Loucy (cell line): ENCODE measurements around the gene KLK3.

Experiments
- EZH2phosphoT487 ChIP-seq: fragments of 200-600 bp; IDR thresholded peaks from 2 replicates; pipeline ENCODE4 v1.6.1; 2018; ENCODE audit warnings: antibody characterized with exemption, mild to moderate bottlenecking, moderate library complexity, borderline replicate concordance
- TF ChIP-seq, protein P1 (sequence below): fragments of 200-600 bp; sonication (generic); conservative IDR thresholded peaks from 2 replicates; pipeline ENCODE4 v1.5.1; 2014; ENCODE audit warnings: mild to moderate bottlenecking, antibody characterized with exemption, low read length

- TF ChIP-seq, protein P1, sequence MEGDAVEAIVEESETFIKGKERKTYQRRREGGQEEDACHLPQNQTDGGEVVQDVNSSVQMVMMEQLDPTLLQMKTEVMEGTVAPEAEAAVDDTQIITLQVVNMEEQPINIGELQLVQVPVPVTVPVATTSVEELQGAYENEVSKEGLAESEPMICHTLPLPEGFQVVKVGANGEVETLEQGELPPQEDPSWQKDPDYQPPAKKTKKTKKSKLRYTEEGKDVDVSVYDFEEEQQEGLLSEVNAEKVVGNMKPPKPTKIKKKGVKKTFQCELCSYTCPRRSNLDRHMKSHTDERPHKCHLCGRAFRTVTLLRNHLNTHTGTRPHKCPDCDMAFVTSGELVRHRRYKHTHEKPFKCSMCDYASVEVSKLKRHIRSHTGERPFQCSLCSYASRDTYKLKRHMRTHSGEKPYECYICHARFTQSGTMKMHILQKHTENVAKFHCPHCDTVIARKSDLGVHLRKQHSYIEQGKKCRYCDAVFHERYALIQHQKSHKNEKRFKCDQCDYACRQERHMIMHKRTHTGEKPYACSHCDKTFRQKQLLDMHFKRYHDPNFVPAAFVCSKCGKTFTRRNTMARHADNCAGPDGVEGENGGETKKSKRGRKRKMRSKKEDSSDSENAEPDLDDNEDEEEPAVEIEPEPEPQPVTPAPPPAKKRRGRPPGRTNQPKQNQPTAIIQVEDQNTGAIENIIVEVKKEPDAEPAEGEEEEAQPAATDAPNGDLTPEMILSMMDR: no peak
- TF ChIP-seq EZH2phosphoT487: no peak
Observed at GRCh38 chr19:50818859-50819472, 35.7 kb upstream of the KLK3 start.
